ENCODE measurements around the gene GDF15. TPM values are rescaled to one million over a fixed set of nuclear protein-coding genes. Genes with fewer than 3 reads are reported as not detected.

Gene GDF15
- total and polyA plus RNA-seq, 2 experiments from 2014 or later: 27.7 to 36.0 TPM

- in situ Hi-C loops (cut with MboI): no loop called here
- no peaks in the 10 kb centered on the region for H3K79me2 ChIP-seq (ENCODE audit: insufficient read depth)
- WGBS, 2 experiments (ENCODE audit: low coverage in 1 of 2, low lambda C conversion rate in 2 of 2, missing lambda C conversion rate in 2 of 2): 4 to 5% methylated on average over 16 to 18 of the region's 18 CpGs
- 0 out of 2 replicates have a peak, but pooled peaks cover 3% of the 10 kb centered on the region for H3F3A ChIP-seq (ENCODE audit: insufficient read depth)
- H3K36me3 ChIP-seq (ENCODE audit: low read depth): no peaks in the 10 kb centered on the region
- peak overlapping the region; percentile 83 for H2AFZ ChIP-seq
- peak; percentile 81 for DNase-seq
- H4K20me1 ChIP-seq (ENCODE audit: insufficient read depth): no peaks in the 10 kb centered on the region
- H3K4me1 ChIP-seq (ENCODE audit: insufficient read depth): no peaks in the 10 kb centered on the region
- no peak overlapping the region for H3K27ac ChIP-seq
- TF ChIP-seq EZH2phosphoT487 (IDR thresholded peaks at IDR 0.05; ENCODE audit: insufficient read depth, low read depth) (no peak), EZH2 (IDR thresholded peaks at IDR 0.05; ENCODE audit: insufficient read depth, poor library complexity, severe bottlenecking) (no peak)
- peak overlapping the region; percentile 96 for H3K4me3 ChIP-seq
- H3K9me3 ChIP-seq (ENCODE audit: low read depth): no peaks in the 10 kb centered on the region
- peak overlapping the region; percentile 83 for H3K4me2 ChIP-seq (ENCODE audit: unreplicated experiment)
- peak overlapping the region; percentile 67 for H3K9ac ChIP-seq
- H3K9me2 ChIP-seq (ENCODE audit: insufficient read depth): no peaks in the 10 kb centered on the region
- no peaks in the 10 kb centered on the region for H3K27me3 ChIP-seq (replicated peaks; ENCODE audit: insufficient read depth)
Measured at GRCh38 chr19:18340990-18341868, 44.7 kb upstream of the GDF15 start.

GRCh38 chr19:18342090-18342632 lies 43.8 kb upstream of the GDF15 start:
- Histone ChIP-seq H3K27me3 (replicated peaks; ENCODE audit: insufficient read depth) (no peaks in the 10 kb centered on the region), H3K9ac (no peak overlapping the region), H2AFZ (no peak overlapping the region), H4K20me1 (ENCODE audit: insufficient read depth) (no peaks in the 10 kb centered on the region), H3K4me3 (no peak overlapping the region), H3K27ac (no peak overlapping the region), H3K79me2 (ENCODE audit: insufficient read depth) (no peaks in the 10 kb centered on the region), H3K4me1 (ENCODE audit: insufficient read depth) (no peaks in the 10 kb centered on the region), H3F3A (ENCODE audit: insufficient read depth) (0 out of 2 replicates have a peak, but pooled peaks cover 3% of the 10 kb centered on the region), H3K9me3 (ENCODE audit: low read depth) (no peaks in the 10 kb centered on the region), H3K36me3 (ENCODE audit: low read depth) (no peaks in the 10 kb centered on the region), H3K4me2 (ENCODE audit: unreplicated experiment) (no peak overlapping the region), H3K9me2 (ENCODE audit: insufficient read depth) (no peaks in the 10 kb centered on the region)
- no peak for TF ChIP-seq EZH2 (IDR thresholded peaks at IDR 0.05; ENCODE audit: insufficient read depth, poor library complexity, severe bottlenecking)
- TF ChIP-seq EZH2phosphoT487 (IDR thresholded peaks at IDR 0.05; ENCODE audit: insufficient read depth, low read depth): no peak
- DNase-seq: no peak
- in situ Hi-C loops (cut with MboI): no loop called here
- WGBS, 2 experiments (ENCODE audit: low coverage in 1 of 2, low lambda C conversion rate in 2 of 2, missing lambda C conversion rate in 2 of 2): 83% methylated on average over 8 of the region's 8 CpGs

GRCh38 chr19:18344582-18344950 lies 41.4 kb upstream of the GDF15 start:
- WGBS, 2 experiments (ENCODE audit: low coverage in 1 of 2, low lambda C conversion rate in 2 of 2, missing lambda C conversion rate in 2 of 2): 69 to 76% methylated on average over 13 of the region's 13 CpGs
- H3K9me3 ChIP-seq (ENCODE audit: low read depth): no peaks in the 10 kb centered on the region
- H3K36me3 ChIP-seq (ENCODE audit: low read depth): no peaks in the 10 kb centered on the region
- no peaks in the 10 kb centered on the region for H4K20me1 ChIP-seq (ENCODE audit: insufficient read depth)
- DNase-seq: no peak
- no peak overlapping the region for H3K4me3 ChIP-seq
- in situ Hi-C loops (cut with MboI): no loop called here
- TF ChIP-seq EZH2 (IDR thresholded peaks at IDR 0.05; ENCODE audit: insufficient read depth, poor library complexity, severe bottlenecking) (no peak), EZH2phosphoT487 (IDR thresholded peaks at IDR 0.05; ENCODE audit: insufficient read depth, low read depth) (no peak)
- H2AFZ ChIP-seq: no peak overlapping the region
- 0 out of 2 replicates have a peak, but pooled peaks cover 3% of the 10 kb centered on the region for H3F3A ChIP-seq (ENCODE audit: insufficient read depth)
- no peak overlapping the region for H3K27ac ChIP-seq
- H3K9ac ChIP-seq: no peak overlapping the region
- H3K79me2 ChIP-seq (ENCODE audit: insufficient read depth): no peaks in the 10 kb centered on the region
- H3K9me2 ChIP-seq (ENCODE audit: insufficient read depth): no peaks in the 10 kb centered on the region
- no peak overlapping the region for H3K4me2 ChIP-seq (ENCODE audit: unreplicated experiment)
- no peaks in the 10 kb centered on the region for H3K4me1 ChIP-seq (ENCODE audit: insufficient read depth)
- H3K27me3 ChIP-seq (replicated peaks; ENCODE audit: insufficient read depth): no peaks in the 10 kb centered on the region

- in situ Hi-C loops (cut with MboI): no loop called here
- H3K27ac ChIP-seq: no peak overlapping the region
- no peak for TF ChIP-seq EZH2phosphoT487 (IDR thresholded peaks at IDR 0.05; ENCODE audit: insufficient read depth, low read depth)
- no peak for TF ChIP-seq EZH2 (IDR thresholded peaks at IDR 0.05; ENCODE audit: insufficient read depth, poor library complexity, severe bottlenecking)
Measured at GRCh38 chr19:18345296-18345695, 40.7 kb upstream of the GDF15 start.

More at GRCh38 chr19:18345296-18345695, 40.7 kb upstream of the GDF15 start:
- Histone ChIP-seq H2AFZ (no peak overlapping the region), H3K9me2 (ENCODE audit: insufficient read depth) (no peaks in the 10 kb centered on the region), H3F3A (ENCODE audit: insufficient read depth) (0 out of 2 replicates have a peak, but pooled peaks cover 3% of the 10 kb centered on the region), H3K4me3 (no peak overlapping the region), H3K9ac (no peak overlapping the region), H3K36me3 (ENCODE audit: low read depth) (0 out of 2 replicates have a peak, but pooled peaks cover 2% of the 10 kb centered on the region), H3K4me2 (ENCODE audit: unreplicated experiment) (no peak overlapping the region), H3K9me3 (ENCODE audit: low read depth) (no peaks in the 10 kb centered on the region), H3K4me1 (ENCODE audit: insufficient read depth) (peaks cover 3% of the 10 kb centered on the region; the same call in 1 of the 2 replicates), H3K79me2 (ENCODE audit: insufficient read depth) (no peaks in the 10 kb centered on the region), H4K20me1 (ENCODE audit: insufficient read depth) (no peaks in the 10 kb centered on the region), H3K27me3 (replicated peaks; ENCODE audit: insufficient read depth) (no peaks in the 10 kb centered on the region)
- DNase-seq: no peak
- WGBS, 2 experiments (ENCODE audit: low coverage in 1 of 2, low lambda C conversion rate in 2 of 2, missing lambda C conversion rate in 2 of 2): 92 to 93% methylated on average over 6 of the region's 6 CpGs

All from GM23248 (cell line).